Activated CD4-positive, alpha-beta T cell treated with anti-CD3 and anti-CD28 coated beads, Interleukin-2, amount 50 U/mL, for 16 hours (primary cell): ENCODE results near the gene DVL3.

ENCODE experiments used
- DNase-seq: peaks from one replicate; pipeline ENCODE4 v3.0.0-alpha.2; 2020

DVL3 gene

GRCh38 chr3:184177767-184178306 lies 22.7 kb downstream of the DVL3 start:
- no peak for DNase-seq

GRCh38 chr3:184178521-184179138 lies 23.5 kb downstream of the DVL3 start:
- DNase-seq = no peak

DNA sequence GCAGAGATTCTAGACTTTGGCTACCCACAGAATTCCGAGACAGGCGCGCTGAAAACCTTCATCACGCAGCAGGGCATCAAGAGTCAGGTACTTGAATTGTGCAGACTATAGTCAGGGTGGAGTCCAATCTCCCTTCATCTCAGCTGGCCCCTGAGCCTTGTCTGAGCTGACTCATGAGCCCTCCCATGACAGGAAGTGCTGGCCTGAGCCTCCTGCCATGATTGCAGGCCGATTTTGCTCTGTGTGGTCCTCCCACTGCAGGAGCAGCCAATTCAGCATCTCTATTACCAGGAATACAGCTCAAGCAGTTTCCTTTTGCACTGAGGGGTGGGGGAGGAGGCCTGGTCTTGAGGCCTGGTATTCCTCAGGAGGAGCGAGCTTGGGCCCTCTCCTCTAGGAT lies 25.0 kb downstream of the DVL3 start:
- DNase-seq = no peak

GRCh38 chr3:184181596-184181995 lies 26.4 kb downstream of the DVL3 start:
- DNase-seq = no peak

DNA sequence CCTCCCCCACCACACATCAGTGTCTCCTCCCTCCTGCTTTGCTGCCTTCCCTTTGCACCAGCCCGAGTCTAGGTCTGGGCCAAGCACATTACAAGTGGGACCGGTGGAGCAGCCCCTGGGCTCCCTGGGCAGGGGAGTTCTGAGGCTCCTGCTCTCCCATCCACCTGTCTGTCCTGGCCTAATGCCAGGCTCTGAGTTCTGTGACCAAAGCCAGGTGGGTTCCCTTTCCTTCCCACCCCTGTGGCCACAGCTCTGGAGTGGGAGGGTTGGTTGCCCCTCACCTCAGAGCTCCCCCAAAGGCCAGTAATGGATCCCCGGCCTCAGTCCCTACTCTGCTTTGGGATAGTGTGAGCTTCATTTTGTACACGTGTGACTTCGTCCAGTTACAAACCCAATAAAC lies 28.5 kb downstream of the DVL3 start:
- no peak for DNase-seq

- DNase-seq = no peak
Observed at GRCh38 chr3:184184546-184185230, 29.5 kb downstream of the DVL3 start.

DNA sequence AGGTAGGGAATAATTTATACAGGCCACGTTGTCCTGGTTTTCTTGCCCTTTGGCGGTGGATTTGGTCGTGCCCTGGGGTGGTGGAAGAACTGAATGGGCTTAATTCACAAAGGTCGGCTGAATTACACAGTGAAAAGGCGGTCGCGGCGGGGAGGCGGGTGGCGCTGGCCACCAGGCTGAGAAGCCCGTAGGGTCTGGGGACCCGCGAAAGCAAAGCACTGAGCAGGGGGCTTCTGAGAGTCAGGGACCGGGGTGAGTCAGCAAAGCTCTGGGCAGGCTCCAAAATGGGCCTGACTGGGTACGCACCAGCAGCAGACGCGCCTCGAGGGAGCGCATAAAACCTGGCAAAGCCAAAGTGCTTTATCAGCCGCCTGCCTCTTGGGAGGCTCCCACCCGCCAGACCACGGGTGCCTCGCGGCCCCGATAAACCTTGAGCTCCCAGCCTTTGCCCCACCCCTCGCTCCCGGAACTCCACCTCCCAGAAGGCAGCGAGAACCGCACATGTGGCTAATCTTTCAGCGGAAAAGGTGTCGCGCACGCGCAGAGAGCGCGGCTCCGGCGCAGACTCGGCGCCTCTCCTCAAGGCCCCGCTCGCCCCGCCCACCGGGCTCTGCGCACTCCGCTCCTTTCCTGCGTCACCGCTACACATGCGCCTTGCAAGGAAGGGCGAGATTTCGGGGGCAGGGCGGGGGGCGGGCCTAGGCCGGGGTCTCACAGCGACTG lies 30.4 kb downstream of the DVL3 start:
- peak; percentile 99 for DNase-seq

DNA sequence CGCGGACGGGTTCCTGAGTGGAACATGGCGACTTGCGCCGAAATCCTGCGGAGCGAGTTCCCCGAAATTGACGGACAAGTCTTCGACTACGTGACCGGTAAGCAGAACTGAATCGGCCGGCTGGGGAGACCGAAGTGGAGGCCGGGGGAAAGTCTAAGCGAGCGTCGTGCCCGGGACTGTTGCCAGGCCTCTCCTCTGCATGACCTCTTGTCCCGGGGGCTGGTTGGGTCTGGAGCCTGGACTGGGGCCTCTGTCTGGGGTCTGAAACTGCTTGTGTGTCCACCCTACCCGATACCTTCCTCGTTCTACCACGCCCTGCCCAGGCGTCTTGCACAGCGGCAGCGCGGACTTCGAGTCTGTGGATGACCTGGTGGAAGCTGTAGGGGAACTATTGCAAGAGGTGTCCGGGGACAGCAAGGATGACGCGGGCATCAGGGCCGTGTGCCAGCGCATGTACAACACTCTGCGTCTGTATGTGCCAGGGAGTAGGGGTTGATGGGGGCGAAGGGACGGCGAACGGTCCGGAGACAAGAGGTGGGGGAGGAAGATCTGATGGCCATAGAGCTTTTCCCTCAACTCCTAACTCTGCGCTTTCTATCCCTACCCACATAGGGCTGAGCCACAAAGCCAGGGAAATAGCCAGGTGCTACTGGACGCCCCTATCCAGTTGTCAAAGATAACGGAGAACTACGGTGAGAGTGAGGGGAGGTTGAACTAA lies 31.2 kb downstream of the DVL3 start, which contains the start of gene ABCF3:
ABCF3 (plus strand) TSS at position 16 of the 718 bp plus-strand sequence; CDS start at position 25, 9 bp downstream.
- DNase-seq = no peak

DNA sequence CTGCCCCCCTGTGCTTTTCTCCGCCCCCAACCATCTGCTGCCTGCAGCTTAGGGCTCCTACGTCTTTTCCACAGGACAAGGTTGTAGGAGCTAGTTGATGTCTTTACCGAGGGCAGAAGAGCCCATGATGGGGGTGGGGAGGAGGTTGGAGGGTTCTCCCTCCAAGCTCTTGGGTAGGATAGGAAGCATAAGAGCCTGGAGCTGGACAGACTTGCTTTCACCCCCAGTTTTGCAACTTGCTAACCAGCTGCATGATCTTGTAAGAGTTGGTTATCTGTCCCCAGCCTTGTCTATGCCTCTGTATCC lies 31.7 kb downstream of the DVL3 start:
- no peak for DNase-seq

- DNase-seq = no peak
Observed at GRCh38 chr3:184188080-184188479, 32.9 kb downstream of the DVL3 start.

GRCh38 chr3:184189421-184189820 lies 34.2 kb downstream of the DVL3 start:
- no peak for DNase-seq

- no peak for DNase-seq
Observed at GRCh38 chr3:184192889-184193288, 37.7 kb downstream of the DVL3 start.

DNA sequence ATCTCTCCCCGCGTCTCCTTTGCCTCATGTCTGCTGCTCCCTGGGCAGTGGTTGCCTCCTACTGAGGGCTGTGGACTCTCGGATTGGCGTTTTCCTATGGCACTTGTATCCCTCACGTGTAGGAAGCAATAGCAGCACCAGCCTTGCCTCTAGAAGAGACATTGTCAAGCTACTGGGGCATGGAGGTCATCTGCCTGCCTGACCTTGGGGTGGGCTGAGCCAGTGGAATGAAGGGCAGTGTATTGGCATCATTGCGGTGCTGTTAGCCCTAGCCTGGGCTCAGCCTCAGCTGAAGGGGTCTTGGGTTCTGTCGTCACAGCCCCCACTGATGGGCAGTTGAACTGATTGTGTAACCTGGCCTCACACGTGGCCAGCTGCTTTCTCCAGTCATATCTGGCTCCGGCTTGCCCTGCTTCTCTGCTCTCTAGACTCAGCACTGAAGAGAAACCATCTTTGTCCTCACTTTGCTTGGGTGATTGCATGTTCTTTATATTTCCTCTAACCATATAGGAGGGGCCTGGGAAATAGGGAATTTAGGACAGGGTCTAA lies 38.9 kb downstream of the DVL3 start:
- DNase-seq = no peak

GRCh38 chr3:184196536-184196935 lies 41.4 kb downstream of the DVL3 start:
- DNase-seq = no peak

DNA sequence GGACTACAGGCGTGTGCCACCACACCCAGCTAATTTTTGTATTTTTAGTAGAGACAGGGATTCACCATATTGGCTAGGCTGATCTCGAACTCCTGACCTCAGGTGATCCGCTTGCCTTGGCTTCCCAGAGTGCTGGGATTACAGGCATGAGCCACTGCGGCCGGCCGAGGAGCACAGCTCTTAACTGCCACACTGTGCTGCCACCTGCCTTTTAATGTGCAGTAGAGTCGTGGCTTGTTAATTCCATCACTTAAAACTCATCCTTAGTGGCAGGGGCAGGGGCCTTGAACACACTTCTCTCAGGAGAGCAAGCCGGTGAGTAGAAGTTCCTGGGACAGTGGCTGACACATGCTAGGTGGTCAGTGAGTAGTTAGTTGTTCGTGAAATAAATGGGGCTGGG lies 43.3 kb downstream of the DVL3 start:
- DNase-seq = no peak

DNA sequence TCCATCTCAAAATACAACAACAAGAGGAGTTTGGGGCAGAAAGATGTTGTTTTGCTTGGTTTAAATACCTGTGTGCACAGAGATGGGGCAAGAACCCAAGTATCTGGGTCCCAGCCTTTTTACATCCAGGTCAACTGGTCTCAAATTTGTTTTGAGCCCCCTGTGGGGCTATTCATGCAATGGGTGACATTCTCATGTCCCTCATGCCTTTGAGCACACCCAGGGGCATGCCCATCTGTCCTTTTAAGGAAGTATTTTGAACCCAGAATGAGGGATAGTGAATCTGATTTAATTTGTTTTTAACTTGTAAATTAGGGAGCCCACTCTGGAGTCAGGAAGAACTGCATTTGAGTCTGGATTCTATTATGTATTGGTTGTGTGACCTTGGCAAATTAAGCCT lies 45.6 kb downstream of the DVL3 start:
- no peak for DNase-seq

DNA sequence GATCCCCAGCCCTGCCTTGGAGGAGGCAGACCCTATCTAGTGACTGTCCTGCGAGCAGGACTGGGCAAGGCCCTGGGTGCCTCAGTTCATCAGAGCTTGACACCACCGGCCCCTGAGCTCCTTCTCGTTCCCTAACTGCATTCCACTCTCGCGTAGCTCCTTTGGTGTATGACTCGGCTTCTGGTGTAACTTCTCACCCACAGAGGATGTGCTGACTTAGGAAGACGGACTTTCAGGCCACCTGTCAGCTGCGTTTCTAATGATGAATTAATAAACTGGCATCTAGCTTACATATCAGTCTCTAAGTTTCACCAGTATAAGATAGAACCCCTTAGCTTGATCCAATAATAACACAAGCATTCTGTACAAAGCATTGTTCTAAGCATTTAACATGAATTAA lies 48.3 kb downstream of the DVL3 start:
- no peak for DNase-seq

GRCh38 chr3:184209146-184209923 lies 54.2 kb downstream of the DVL3 start:
- DNase-seq = no peak

DNA sequence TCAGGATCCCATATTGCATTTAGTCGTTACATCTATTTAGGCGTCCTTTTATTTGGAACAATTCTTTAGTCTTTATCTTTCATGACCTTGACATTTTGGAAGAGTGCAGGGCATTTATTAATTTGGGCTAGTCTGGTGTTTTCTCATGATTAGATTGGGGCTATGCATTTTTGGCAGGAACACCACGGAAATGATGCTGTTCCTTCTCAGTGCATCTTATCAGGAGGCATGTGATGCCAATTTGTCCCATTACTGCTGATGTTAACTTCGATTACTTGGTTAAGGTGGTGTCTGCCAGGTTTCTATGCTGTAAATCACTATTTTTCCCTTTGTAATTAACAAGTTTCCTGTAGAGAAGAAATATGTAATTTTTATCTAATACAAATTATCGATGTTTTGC lies 56.1 kb downstream of the DVL3 start:
- no peak for DNase-seq

DNA sequence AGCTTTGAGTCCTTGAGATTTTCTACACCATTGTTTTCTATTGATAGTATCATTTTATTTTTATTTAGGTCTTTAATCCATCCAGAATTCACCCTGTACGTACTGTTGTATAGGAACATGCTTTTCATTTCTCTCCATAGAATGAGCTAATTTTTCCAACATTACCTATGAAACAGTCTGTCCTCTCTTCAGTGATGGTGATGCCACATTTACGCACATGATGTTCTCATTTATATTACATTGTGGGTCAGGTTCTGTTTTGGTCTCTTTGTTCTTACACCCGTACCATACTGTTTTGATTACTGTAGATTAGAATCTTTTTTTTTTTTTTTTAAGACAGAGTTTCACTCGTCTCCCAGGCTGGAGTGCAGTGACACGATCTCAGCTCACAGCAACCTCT lies 56.5 kb downstream of the DVL3 start:
- no peak for DNase-seq

- DNase-seq = no peak
Observed at GRCh38 chr3:184218814-184219213, 63.6 kb downstream of the DVL3 start.

DNA sequence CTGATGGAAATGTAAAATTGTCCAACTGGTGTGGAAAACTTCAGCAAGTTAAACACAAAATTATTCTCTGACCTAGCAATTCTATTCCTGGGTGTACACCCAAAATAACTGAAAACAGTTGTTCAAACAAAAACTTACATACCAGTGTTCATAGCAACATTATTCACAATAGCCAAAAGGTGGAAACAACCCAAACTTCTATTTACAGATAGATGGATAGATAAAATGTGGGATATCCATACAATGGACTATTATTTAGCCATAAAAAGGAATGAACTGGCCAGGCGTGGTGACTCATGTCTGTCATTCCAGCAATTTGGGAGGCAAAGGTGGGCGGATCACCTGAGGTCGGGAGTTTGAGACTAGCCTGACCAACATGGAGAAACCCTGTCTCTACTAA lies 67.3 kb downstream of the DVL3 start:
- DNase-seq = no peak
